Medulla oblongata (tissue), 1 donor: ENCODE measurements around the gene LCN10.
A peak's percentile ranks its signal among the peaks of the same experiment; 100 is the strongest.
"Not testable (repeated sequence)": the region's sequence is repeated elsewhere in the genome, so short reads cannot be mapped to it uniquely, and the experiment has no call there.

Source experiments
- DNase-seq: peaks from one replicate; pipeline ENCODE4 v3.0.0-alpha.2; 2015; ENCODE audit errors: extremely low spot score

LCN10 gene

DNA sequence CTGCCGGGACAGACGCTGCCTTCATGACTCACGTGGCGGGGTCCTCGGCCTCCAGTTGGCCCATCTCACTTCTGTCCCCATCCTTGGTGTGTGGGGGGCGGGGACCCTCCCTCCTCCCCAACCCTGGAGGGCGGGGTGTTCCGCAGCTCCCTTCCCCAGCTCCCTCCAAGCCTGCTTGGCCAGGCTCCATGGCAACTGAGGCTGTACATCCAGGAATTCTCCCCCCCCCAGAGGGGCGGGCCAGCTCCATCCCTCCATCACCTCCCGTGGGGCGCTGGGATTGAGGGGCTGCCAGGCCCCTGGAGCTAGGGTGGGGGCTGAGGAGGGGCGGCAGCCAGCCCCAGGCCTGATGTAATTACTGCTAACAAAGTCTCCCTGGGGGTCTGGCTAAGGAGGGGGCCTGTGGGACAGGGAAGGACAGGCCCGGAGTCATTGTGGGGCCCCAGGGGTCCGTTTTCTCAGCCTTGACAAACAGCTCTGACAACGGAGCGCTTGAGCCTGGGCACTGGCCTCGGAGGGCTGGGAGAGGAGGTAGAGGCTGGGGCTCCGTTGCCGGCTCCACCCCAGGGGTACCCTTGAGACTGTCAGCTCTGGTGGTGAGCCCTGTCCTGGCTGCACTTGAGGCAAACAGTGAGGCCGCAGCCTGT is 22.4 kb downstream of the LCN10 start:
- no peak for DNase-seq

DNA sequence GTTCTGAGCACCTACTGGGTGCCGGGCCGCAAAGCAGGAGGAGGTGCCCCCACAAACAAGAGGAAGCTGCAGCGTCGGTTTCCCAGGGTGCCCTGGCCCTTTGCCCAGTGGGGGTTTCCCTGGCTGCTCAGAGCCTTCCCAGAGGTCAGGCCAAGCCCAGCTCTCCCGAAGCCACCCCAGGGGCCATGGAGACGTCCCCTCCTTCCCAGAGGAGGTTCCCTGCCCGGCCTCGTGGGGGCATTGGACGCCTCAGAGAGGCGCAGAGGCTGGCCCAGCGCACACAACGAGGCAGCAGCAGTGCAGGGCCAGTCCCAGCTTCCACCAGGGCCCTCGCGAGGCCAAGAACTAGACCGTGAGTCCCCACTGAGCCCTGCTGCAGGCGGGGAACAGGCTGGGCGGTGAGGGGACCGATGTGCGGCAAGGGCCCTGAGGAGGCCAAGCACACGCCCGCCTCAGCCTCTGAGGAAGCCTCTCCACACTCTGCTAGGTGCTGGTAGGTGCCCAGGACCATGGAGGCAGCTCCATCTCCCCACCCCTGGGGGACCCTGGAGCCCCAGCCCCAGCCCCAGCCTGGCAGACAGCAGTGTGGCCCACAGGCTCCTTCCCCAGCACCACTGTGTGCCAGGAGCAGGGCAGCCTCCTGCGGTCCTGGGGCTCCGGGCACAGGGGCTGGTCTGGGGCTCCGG is 23.4 kb downstream of the LCN10 start:
- no peak for DNase-seq

- DNase-seq, result no peak
These were observed 24.2 kb downstream of the LCN10 start for GRCh38 chr9:136718345-136719194.

DNA sequence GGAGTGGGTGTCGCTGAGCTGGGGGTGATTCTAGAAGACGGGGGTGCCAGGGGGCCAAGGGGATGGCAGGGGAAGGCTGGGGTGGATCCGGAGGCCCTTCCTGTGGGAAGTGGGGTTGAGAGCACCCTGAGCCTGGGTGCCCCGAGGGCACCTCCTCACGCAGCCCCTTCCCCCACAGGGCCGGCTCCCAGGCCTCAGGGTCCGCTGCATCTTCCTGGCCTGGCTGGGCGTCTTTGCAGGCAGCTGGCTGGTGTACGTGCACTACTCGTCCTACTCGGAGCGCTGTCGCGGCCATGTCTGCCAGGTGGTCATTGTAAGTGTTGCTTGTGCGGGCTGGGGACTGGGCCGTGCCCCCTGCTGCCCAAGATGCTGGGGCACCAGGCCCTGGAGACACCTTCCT is 25.3 kb downstream of the LCN10 start:
- no peak for DNase-seq

- DNase-seq, result no peak
These were observed 27.9 kb downstream of the LCN10 start for GRCh38 chr9:136714893-136715274.

- no peak for DNase-seq
These were observed 28.4 kb downstream of the LCN10 start for GRCh38 chr9:136714096-136714892.

GRCh38 chr9:136713550-136713949 is 29.2 kb downstream of the LCN10 start:
- DNase-seq, result no peak

- no peak for DNase-seq
These were observed 29.8 kb downstream of the LCN10 start for GRCh38 chr9:136712690-136713544.

GRCh38 chr9:136711751-136712689 is 30.7 kb downstream of the LCN10 start, which contains the start of gene DIPK1B:
Gene DIPK1B (plus strand): TSS chr9:136712572. CDS start chr9:136712666, 94 bp downstream.
- DNase-seq, result no peak

- DNase-seq, result not testable (repeated sequence)
These were observed 31.5 kb downstream of the LCN10 start for GRCh38 chr9:136711219-136711648.

- no peak for DNase-seq
These were observed 32.2 kb downstream of the LCN10 start for GRCh38 chr9:136710543-136710942.

DNA sequence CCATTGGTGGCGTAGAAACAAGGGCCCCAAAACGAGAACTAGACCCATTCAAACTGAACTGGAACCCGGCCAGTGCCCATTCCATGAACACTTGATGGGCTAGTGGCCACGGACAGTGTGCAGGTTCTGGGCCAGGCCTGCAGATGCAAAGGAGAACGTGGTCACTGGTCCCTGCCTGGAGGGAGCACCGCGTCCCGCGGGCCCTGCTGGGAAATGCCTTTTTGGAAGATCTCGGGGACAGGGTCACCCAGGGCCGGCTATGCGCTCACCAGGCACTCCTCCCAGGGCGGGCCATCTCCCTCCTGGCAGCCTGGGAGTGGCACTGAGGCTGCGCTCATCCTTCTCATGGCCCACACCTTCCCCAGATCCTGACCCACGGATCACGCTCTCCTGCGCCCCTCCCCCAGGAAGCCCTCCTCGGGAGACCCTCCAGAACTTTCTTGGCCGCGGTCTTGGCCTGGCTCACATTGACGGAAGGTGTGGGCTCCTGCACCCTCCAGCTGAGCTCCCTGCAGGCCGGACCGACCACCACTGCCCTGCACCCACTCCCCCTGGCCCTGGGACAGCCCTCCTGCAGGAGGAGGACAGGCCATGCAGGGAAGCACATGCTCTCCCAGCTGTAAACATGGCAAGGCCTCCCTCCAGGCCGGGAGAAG is 33.2 kb downstream of the LCN10 start:
- DNase-seq, result no peak

DNA sequence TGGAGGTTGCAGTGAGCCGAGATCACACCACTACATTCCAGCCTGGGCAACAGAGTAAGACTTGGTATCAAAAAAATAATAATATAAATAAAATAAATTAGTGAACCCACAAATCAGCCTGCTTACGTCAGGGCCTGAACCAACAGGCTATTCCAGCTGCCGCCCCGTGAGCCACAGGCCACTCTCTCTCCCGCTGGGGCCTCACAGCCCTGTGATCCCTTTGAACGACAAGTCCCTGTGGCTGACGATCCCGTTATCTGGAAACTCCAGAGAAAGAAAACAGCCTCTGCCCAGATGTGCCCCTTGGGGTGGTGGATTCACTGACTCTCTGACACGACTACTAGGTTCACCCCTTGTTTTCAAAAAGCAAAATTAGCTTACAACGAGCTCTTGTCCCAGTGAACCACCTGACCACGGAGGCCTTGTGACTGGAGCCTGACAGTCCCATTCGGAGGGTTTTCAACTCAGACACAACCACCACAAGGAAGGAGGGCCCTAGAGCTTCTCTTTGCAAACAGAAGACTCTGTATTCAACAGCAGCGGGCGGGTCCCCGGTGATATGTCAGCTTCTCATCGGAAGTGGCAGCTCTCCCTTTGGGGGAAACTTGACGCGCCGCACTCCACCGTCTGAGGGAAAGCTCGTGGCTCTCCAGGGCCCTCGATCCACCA is 34.8 kb downstream of the LCN10 start:
- peak; percentile 39 for DNase-seq

GRCh38 chr9:136707011-136707410 is 35.7 kb downstream of the LCN10 start:
- no peak for DNase-seq

DNA sequence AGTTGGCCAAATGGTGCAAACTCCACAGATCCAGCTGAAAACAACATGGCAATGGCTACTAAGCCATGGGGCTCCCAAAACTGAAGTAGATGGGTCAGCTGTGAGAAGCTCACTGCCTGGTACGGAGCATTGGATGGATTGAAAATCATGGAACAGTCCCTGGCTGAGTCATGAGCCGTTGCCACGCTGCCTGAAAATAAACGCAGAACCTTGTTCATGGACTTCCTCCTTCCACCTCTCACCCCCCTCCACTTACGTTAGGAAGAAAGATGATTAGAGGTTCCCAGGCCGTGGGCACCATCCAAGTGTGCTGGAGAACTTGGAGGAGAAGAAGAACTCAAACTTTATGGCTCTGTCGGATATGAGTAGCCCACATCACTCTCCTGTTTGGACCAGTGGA is 37.2 kb downstream of the LCN10 start:
- no peak for DNase-seq

DNA sequence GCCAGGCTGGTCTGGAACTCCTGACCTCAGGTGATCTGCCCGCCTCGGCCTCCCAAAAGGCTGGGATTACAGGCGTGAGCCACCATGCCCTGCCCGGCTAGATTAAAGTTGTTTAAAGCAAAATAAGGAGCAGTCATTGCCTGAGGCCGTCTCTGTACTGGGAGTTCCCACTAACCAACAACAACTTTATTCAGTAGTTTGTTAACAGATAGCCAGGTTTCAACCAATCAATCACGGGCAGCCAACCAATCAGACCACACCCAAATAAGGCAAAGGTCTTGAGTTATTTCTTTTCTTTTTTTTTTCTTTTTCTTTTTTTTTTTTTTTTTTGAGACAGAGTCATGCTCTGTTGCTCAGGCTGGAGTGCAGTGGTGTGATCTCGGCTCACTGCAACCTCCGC is 38.0 kb downstream of the LCN10 start:
- not testable (repeated sequence) for DNase-seq

DNA sequence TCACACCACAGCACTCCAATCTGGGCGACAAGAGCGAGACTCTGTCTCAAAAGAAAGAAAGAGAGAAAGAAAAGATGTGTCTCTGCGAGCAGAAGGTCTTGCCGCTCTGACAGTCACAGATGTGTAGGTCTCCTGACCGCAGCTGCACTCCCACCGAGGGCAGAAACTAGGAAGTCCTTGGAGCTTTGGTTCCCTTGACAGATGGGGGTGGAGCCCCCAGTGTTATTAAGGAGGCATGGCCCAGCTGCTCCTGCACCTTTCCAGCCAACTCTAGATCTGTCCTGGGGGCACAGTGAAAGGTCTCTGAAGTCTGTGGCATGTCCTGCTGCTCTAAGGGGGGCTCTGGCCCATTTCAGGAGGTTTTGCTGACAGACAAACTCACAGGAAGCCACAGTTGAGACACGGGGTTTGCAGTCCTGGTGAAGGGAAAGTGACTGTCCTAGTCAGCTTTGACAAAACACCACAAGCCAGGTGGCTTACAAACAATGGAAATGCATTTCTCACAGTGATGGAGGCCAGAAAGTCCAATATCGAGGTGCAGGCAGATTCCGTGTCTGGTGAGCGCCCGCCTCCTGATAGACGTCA is 39.4 kb downstream of the LCN10 start:
- DNase-seq, result no peak

GRCh38 chr9:136701668-136702053 is 41.1 kb downstream of the LCN10 start:
- DNase-seq, result no peak
